ENCODE data around the gene CPEB1.
A peak's percentile ranks its signal among the peaks of the same experiment; 100 is the strongest.

The CPEB1 gene

GRCh38 chr15:82575335-82575734 is 71.8 kb downstream of the CPEB1 start:
- no peak for DNase-seq (ENCODE audit: low read depth)

DNA sequence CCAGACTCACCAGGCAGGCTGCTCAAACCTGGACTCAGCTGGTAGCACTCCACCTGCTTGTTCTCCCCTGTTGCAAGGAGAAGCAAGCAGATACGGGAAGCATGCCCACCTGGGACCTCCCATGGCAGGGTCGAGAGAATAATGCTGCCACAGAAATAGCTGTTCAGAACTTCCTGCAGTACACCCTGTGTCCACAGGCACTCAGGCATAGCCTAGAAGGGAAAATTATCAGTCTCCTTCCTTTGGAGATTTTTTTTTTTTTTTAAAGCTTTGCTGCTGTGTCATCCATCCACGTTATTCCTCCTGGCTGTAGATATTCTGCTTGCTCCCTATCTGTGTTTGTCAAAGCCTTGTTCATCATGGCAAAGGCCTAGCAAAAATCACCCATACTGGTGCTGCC is 74.2 kb downstream of the CPEB1 start:
- DNase-seq (ENCODE audit: low read depth) = no peak
- TF ChIP-seq, protein P1, sequence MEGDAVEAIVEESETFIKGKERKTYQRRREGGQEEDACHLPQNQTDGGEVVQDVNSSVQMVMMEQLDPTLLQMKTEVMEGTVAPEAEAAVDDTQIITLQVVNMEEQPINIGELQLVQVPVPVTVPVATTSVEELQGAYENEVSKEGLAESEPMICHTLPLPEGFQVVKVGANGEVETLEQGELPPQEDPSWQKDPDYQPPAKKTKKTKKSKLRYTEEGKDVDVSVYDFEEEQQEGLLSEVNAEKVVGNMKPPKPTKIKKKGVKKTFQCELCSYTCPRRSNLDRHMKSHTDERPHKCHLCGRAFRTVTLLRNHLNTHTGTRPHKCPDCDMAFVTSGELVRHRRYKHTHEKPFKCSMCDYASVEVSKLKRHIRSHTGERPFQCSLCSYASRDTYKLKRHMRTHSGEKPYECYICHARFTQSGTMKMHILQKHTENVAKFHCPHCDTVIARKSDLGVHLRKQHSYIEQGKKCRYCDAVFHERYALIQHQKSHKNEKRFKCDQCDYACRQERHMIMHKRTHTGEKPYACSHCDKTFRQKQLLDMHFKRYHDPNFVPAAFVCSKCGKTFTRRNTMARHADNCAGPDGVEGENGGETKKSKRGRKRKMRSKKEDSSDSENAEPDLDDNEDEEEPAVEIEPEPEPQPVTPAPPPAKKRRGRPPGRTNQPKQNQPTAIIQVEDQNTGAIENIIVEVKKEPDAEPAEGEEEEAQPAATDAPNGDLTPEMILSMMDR (IDR thresholded peaks at IDR 0.05; ENCODE audit: control insufficient read depth, insufficient read depth, low read depth, low read length, missing control alignments) = peak; percentile 3
- no peak overlapping the region for H3K4me3 ChIP-seq (ENCODE audit: control insufficient read depth, low read depth, low read length)

More at GRCh38 chr15:82575335-82575734, 71.8 kb downstream of the CPEB1 start:
- H3K4me3 ChIP-seq (ENCODE audit: control insufficient read depth, low read depth, low read length) = no peak overlapping the region
- TF ChIP-seq, protein P1 (IDR thresholded peaks at IDR 0.05; ENCODE audit: control insufficient read depth, insufficient read depth, low read depth, low read length, missing control alignments) = no peak

DNA sequence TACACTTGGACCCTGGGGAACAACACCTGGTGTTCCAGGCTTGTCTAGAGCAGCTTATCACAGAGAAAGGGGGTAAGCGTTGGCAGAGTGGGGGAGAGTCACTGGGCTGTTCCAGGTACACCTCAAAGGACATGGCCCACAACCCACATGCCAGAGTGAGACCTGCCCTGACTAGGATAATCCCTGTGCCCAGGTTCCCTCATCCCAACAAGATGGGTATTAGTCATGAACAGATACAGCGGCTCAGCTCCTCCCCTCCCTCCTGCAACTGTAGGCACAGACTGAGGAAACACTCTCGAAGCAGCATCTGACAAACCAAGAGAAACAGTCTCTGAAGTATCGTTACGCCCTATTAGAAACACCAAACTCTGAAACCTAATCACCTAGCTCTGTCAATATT is 74.9 kb downstream of the CPEB1 start:
- no peak overlapping the region; the same call in 1 of the 2 replicates for H3K4me3 ChIP-seq (ENCODE audit: control insufficient read depth, low read depth, low read length)
- DNase-seq (ENCODE audit: low read depth) = no peak

GRCh38 chr15:82571722-82572222 is 75.4 kb downstream of the CPEB1 start:
- peak overlapping the region; percentile 53 for H3K4me3 ChIP-seq (ENCODE audit: control insufficient read depth, low read depth, low read length)
- DNase-seq (ENCODE audit: low read depth) = peak; percentile 45
- TF ChIP-seq, protein P1 (IDR thresholded peaks at IDR 0.05; ENCODE audit: control insufficient read depth, insufficient read depth, low read depth, low read length, missing control alignments) = no peak

More for the DNA sequence above, 74.9 kb downstream of the CPEB1 start:
- TF ChIP-seq, protein P1 (IDR thresholded peaks at IDR 0.05; ENCODE audit: control insufficient read depth, insufficient read depth, low read depth, low read length, missing control alignments) = no peak

GRCh38 chr15:82570721-82571508 is 76.2 kb downstream of the CPEB1 start:
- no peak for DNase-seq (ENCODE audit: low read depth)
- peak overlapping the region; percentile 16 for H3K4me3 ChIP-seq (ENCODE audit: control insufficient read depth, low read depth, low read length)
- TF ChIP-seq, protein P1 (IDR thresholded peaks at IDR 0.05; ENCODE audit: control insufficient read depth, insufficient read depth, low read depth, low read length, missing control alignments) = no peak

DNA sequence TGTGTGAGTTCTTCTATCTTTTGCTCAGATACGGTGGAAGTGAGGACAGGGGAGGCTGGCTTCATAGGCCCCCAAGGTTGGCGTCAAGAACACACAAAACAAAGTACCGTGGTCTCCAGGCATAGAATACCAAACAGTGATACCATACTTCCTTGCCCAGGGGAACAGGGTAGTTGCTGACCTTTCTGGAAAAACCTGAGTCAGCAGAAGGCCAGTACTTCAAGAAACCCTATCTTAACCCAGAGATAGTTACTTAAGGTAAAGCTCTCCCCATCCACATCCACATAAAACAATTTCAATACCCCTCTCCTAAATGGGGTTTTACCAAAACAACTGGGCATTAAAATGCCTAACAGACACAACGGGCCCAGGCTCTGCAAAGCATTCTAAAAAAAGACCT is 77.3 kb downstream of the CPEB1 start:
- no peak overlapping the region for H3K4me3 ChIP-seq (ENCODE audit: control insufficient read depth, low read depth, low read length)
- TF ChIP-seq, protein P1 (IDR thresholded peaks at IDR 0.05; ENCODE audit: control insufficient read depth, insufficient read depth, low read depth, low read length, missing control alignments) = no peak
- DNase-seq (ENCODE audit: low read depth) = no peak
